ENCODE data around the gene ACSM5. TPM values are rescaled to one million over a fixed set of nuclear protein-coding genes. Genes with fewer than 3 reads are reported as not detected.
"Not testable (repeated sequence)": the region's sequence is repeated elsewhere in the genome, so short reads cannot be mapped to it uniquely, and the experiment has no call there.

Gene ACSM5
- total RNA-seq, 3 donors from 2014 or later = 0.67 to 5.1 (median 0.89) TPM

- DNase-seq; H3K36me3 ChIP-seq (ENCODE audit: low read depth); H3K4me3 ChIP-seq; ATAC-seq; H3K4me1 ChIP-seq (ENCODE audit: low read depth); H3K9me3 ChIP-seq; intact Hi-C loops (cut with DNase I, micrococcal nuclease): not testable (repeated sequence)
Observed at GRCh38 chr16:20470732-20471131, 61.4 kb downstream of the ACSM5 start.

- H3K4me3 ChIP-seq; ATAC-seq; H3K4me1 ChIP-seq (ENCODE audit: low read depth); intact Hi-C loops (cut with DNase I, micrococcal nuclease); H3K36me3 ChIP-seq (ENCODE audit: low read depth); DNase-seq; H3K9me3 ChIP-seq: not testable (repeated sequence)
Observed at GRCh38 chr16:20477188-20477744, 67.9 kb downstream of the ACSM5 start.

DNA sequence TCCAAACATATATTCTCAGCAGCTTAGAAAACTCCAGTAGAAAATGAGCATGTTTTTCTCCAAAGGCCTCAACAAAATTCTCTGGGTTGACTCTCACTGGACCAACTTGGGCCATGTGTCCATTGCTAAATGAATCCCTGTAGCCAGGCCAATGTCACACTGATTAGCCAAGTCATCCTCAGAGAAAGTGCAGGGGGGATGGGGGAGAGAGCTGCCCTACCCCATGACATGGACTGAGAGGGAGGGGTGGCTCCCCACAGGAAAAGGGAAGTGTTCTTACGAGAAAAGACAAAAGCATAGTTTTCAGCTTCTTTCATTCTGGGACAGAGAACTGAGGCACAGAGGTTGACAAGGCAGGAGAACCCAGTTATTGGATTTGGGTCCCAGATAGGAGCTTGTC lies 74.7 kb downstream of the ACSM5 start:
- H3K9me3 ChIP-seq; ATAC-seq; H3K4me3 ChIP-seq; DNase-seq; H3K4me1 ChIP-seq (ENCODE audit: low read depth); intact Hi-C loops (cut with DNase I, micrococcal nuclease); H3K36me3 ChIP-seq (ENCODE audit: low read depth): not testable (repeated sequence)

- TF ChIP-seq, protein P1, sequence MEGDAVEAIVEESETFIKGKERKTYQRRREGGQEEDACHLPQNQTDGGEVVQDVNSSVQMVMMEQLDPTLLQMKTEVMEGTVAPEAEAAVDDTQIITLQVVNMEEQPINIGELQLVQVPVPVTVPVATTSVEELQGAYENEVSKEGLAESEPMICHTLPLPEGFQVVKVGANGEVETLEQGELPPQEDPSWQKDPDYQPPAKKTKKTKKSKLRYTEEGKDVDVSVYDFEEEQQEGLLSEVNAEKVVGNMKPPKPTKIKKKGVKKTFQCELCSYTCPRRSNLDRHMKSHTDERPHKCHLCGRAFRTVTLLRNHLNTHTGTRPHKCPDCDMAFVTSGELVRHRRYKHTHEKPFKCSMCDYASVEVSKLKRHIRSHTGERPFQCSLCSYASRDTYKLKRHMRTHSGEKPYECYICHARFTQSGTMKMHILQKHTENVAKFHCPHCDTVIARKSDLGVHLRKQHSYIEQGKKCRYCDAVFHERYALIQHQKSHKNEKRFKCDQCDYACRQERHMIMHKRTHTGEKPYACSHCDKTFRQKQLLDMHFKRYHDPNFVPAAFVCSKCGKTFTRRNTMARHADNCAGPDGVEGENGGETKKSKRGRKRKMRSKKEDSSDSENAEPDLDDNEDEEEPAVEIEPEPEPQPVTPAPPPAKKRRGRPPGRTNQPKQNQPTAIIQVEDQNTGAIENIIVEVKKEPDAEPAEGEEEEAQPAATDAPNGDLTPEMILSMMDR (IDR thresholded peaks at IDR 0.05) = no peak
- Histone ChIP-seq H3K36me3 (ENCODE audit: low read depth) (no peaks in the 10 kb centered on the region), H3K4me3 (no peak overlapping the region), H3K9me3 (no peaks in the 10 kb centered on the region), H3K4me1 (ENCODE audit: low read depth) (no peaks in the 10 kb centered on the region)
- intact Hi-C loops (cut with DNase I, micrococcal nuclease) = no loop called here
- DNase-seq = no peak
- no peak for ATAC-seq
Observed at GRCh38 chr16:20484726-20485125, 75.4 kb downstream of the ACSM5 start.

DNA sequence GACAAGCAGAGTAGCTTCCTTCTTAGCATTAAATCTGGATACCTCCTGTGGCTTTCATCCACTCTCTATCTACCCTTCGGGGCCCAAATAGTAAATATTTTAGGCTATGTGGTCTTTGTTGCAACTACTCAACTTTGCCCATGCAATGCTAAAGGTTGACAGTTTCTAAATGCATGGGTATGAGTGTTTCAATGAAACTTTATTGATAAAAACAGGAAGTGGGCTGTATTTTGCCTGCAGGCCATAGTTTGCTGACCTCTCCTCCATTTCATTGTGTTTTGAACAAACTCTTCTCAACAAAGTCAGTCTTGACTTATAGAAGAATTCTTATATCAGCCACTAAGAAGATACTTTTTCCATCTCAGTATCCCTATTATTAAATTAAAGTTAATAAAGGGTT lies 76.1 kb downstream of the ACSM5 start:
- no peaks in the 10 kb centered on the region for H3K36me3 ChIP-seq (ENCODE audit: low read depth)
- intact Hi-C loops (cut with DNase I, micrococcal nuclease) = no loop called here
- ATAC-seq (no peak), DNase-seq (no peak)
- no peaks in the 10 kb centered on the region for H3K9me3 ChIP-seq
- TF ChIP-seq, protein P1 (IDR thresholded peaks at IDR 0.05) = no peak
- no peaks in the 10 kb centered on the region for H3K4me1 ChIP-seq (ENCODE audit: low read depth)
- H3K4me3 ChIP-seq = no peak overlapping the region

Other genes starting within 250 kb of the ACSM5 start
- 1 to 10 TPM in 2 of 3 donors, under 1 TPM in 1; 0.85 to 6.2 (median 2.5) TPM for gene GP2, start 82.0 kb upstream of the ACSM5 start, total RNA-seq
- gene UMOD, start 56.8 kb upstream of the ACSM5 start, total RNA-seq = not detected
- not detected for gene PDILT, start 4.8 kb upstream of the ACSM5 start, total RNA-seq
- not detected for gene ACSM2A, start 42.0 kb downstream of the ACSM5 start, total RNA-seq
- not detected for gene ACSM2B, start 166.8 kb downstream of the ACSM5 start, total RNA-seq